NCI-H2171 treated with DMSO at 0.1 percent for 48 hours (cell line): ENCODE measurements around the gene NR5A2.

Source experiments
- DNase-seq: peaks from one replicate; lab custom pipeline; 2025; lab: John Stamatoyannopoulos, UW

Gene NR5A2

GRCh38 chr1:200206340-200206739 is 178.8 kb downstream of the NR5A2 start:
- no peak for DNase-seq

GRCh38 chr1:200206761-200207160 is 179.3 kb downstream of the NR5A2 start:
- DNase-seq = no peak

- no peak for DNase-seq
These were observed 180.2 kb downstream of the NR5A2 start for GRCh38 chr1:200207711-200208126.

- DNase-seq = no peak
These were observed 183.6 kb downstream of the NR5A2 start for GRCh38 chr1:200211157-200211556.

- DNase-seq = no peak
These were observed 185.9 kb downstream of the NR5A2 start for GRCh38 chr1:200213392-200213791.

- DNase-seq = no peak
These were observed 186.4 kb downstream of the NR5A2 start for GRCh38 chr1:200213921-200214320.

GRCh38 chr1:200215350-200215749 is 187.8 kb downstream of the NR5A2 start:
- DNase-seq = no peak

- DNase-seq = no peak
These were observed 190.2 kb downstream of the NR5A2 start for GRCh38 chr1:200217703-200218102.

- no peak for DNase-seq
These were observed 194.2 kb downstream of the NR5A2 start for GRCh38 chr1:200221614-200222282.

- no peak for DNase-seq
These were observed 195.7 kb downstream of the NR5A2 start for GRCh38 chr1:200223207-200223606.

- DNase-seq = no peak
These were observed 196.1 kb downstream of the NR5A2 start for GRCh38 chr1:200223613-200224012.

GRCh38 chr1:200224315-200224714 is 196.8 kb downstream of the NR5A2 start:
- no peak for DNase-seq

- DNase-seq = no peak
These were observed 198.9 kb downstream of the NR5A2 start for GRCh38 chr1:200226268-200226968.

GRCh38 chr1:200226969-200227303 is 199.4 kb downstream of the NR5A2 start:
- DNase-seq = peak; percentile 37
